BE2C (cell line): ENCODE data around the gene ZNF43.

ENCODE experiments used
- DNase-seq: peaks from one replicate; pipeline ENCODE4 v3.0.0-alpha.2; 2020
- H3K27me3 ChIP-seq: fragments of 250-450 bp; sonication (Bioruptor Pico); 2 replicates; pipeline ENCODE4 v1.5.1; 2020; ENCODE audit warnings: mild to moderate bottlenecking
- H3K36me3 ChIP-seq: fragments of 250-450 bp; sonication (Bioruptor Pico); 2 replicates; pipeline ENCODE4 v1.5.1; 2020; ENCODE audit warnings: mild to moderate bottlenecking
- H3K4me1 ChIP-seq: fragments of 250-450 bp; sonication (Bioruptor Pico); 2 replicates; pipeline ENCODE4 v1.5.1; 2020
- H3K4me3 ChIP-seq: 2 replicates; pipeline ENCODE4 v1.5.1; 2011; ENCODE audit warnings: low read depth, low read length
- H3K9me3 ChIP-seq: fragments of 250-450 bp; sonication (Bioruptor Pico); 2 replicates; pipeline ENCODE4 v1.5.1; 2020
- CTCF ChIP-seq: IDR thresholded peaks from 2 replicates; pipeline ENCODE4 v1.5.1; 2012; ENCODE audit warnings: mild to moderate bottlenecking, low read depth, low read length

ZNF43 gene

DNA sequence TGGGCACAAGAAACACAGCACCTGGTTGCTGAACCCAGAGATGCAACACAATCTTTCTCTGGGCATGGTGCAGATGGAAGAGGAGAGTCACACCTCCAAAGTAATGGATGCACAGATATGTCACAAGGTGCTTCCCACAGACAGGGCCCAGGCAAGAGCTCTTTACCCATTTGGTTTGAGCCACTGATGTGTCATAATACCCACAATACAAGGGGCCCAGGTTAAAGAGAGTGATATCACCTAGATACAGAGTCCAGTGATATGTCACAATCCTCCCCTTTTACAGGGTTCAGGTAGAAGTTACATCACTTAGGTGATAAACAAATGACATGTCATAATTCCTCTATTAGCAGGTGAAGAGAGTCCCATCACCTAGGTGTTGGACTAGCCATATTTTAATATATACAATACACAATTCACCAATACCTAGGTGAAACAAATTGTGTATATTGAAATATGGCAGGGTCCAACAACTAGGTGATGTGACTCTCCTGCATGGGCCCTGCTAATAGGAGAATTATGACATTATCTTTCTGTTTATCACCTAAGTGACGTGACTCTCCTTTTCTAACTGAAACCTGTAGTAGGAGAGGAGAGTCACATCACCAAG is 5.6 kb upstream of the ZNF43 start:
- Histone ChIP-seq H3K27me3 (no peaks in the 10 kb centered on the region), H3K4me3 (no peak overlapping the region), H3K9me3 (no peaks in the 10 kb centered on the region), H3K4me1 (peaks cover under 1% of the 10 kb centered on the region; the same call in 1 of the 2 replicates), H3K36me3 (peaks cover 69% of the 10 kb centered on the region)
- DNase-seq: no peak
- TF ChIP-seq CTCF: no peak

- H3K4me1 ChIP-seq: peaks cover 4% of the 10 kb centered on the region; the same call in 1 of the 2 replicates
- no peak for TF ChIP-seq CTCF
- peaks cover 64% of the 10 kb centered on the region for H3K36me3 ChIP-seq
- no peak for DNase-seq
- no peak overlapping the region for H3K4me3 ChIP-seq
- no peaks in the 10 kb centered on the region for H3K9me3 ChIP-seq
- no peaks in the 10 kb centered on the region for H3K27me3 ChIP-seq
These were observed 5.1 kb upstream of the ZNF43 start for GRCh38 chr19:21841081-21841480.

- H3K36me3 ChIP-seq: peaks cover 56% of the 10 kb centered on the region
- H3K9me3 ChIP-seq: no peaks in the 10 kb centered on the region
These were observed 4.0 kb upstream of the ZNF43 start for GRCh38 chr19:21839976-21840375.

DNA sequence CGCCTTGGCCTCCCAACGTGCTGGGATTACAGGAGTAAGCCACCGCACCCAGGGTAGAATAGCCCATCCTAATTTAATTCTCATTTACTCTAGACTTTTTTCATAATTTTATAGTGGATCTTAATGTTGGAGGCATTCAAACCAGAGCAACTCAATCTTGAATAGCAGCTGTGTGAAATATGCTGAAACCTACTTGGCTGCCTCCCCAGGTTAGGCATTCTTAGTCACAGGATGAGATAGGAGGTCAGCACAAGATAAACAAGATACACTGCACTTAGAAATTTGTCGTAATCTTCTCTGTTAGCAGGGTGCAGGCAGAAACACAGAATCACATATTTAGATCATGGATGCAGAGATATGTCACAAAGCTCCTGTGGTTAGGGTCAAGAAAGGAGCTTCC is 2.7 kb upstream of the ZNF43 start:
- no peak for DNase-seq
- no peak for TF ChIP-seq CTCF
- H3K27me3 ChIP-seq: no peaks in the 10 kb centered on the region
- peaks cover 49% of the 10 kb centered on the region for H3K36me3 ChIP-seq
- H3K4me3 ChIP-seq: no peak overlapping the region
- peaks cover 4% of the 10 kb centered on the region; the same call in 1 of the 2 replicates for H3K4me1 ChIP-seq
- H3K9me3 ChIP-seq: peaks cover 3% of the 10 kb centered on the region

More at GRCh38 chr19:21839976-21840375, 4.0 kb upstream of the ZNF43 start:
- TF ChIP-seq CTCF: no peak
- peaks cover 4% of the 10 kb centered on the region; the same call in 1 of the 2 replicates for H3K4me1 ChIP-seq
- no peak overlapping the region for H3K4me3 ChIP-seq
- H3K27me3 ChIP-seq: no peaks in the 10 kb centered on the region
- no peak for DNase-seq

DNA sequence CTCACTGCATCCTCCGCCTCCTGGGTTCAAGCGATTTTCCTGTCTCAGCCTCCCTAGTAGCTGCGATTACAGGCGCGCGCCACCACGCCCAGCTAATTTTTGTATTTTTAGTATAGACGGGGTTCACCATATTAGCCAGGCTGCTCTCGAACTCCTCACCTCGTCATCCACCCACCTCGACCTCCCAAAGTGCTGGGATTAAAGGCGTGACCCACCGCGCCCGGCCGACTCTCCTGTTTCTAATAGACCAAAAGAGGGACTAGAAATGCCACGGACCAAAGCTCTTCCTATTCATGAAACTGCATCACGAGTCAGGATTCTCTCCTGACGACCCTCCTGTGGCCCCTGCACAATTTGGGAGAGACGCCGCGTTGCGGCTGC is 563 bp downstream of the ZNF43 start:
- peaks cover 4% of the 10 kb centered on the region; the same call in 1 of the 2 replicates for H3K4me1 ChIP-seq
- peaks cover 7% of the 10 kb centered on the region for H3K9me3 ChIP-seq
- H3K4me3 ChIP-seq: peak overlapping the region; percentile 90
- peaks cover 20% of the 10 kb centered on the region for H3K36me3 ChIP-seq
- no peak for DNase-seq
- no peaks in the 10 kb centered on the region for H3K27me3 ChIP-seq
- TF ChIP-seq CTCF: no peak

DNA sequence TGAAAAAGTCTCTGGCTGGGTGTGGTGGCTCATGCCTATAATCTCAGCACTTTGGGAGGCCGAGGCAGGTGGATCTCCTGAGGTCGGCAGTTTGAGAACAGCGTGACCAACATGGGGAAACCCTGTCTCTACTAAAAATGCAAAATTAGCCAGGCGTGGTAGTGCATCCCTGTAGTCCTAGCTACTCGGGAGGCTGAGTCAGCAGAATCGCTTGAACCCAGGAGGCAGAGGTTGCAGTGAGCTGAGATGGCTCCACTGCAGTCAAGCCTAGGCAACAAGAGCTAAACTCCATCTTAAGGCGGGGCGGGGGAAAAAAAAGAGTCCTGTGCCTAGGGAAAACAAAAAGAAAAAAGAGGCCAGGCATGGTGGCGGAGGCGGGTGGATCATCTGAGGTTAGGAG is 2.2 kb downstream of the ZNF43 start:
- peaks cover 7% of the 10 kb centered on the region for H3K9me3 ChIP-seq
- no peaks in the 10 kb centered on the region for H3K27me3 ChIP-seq
- peaks cover 4% of the 10 kb centered on the region; the same call in 1 of the 2 replicates for H3K4me1 ChIP-seq
- TF ChIP-seq CTCF: no peak
- peaks cover 9% of the 10 kb centered on the region; the same call in 1 of the 2 replicates for H3K36me3 ChIP-seq
- no peak overlapping the region for H3K4me3 ChIP-seq
- DNase-seq: no peak
